ENCODE measurements around the gene AHI1.

AHI1 gene

GRCh38 chr6:135534773-135535380 lies 37.3 kb upstream of the AHI1 start:
- no peak overlapping the region for H3K4me3 ChIP-seq (ENCODE audit: control insufficient read depth, low read depth, low read length)
- no peak for TF ChIP-seq CTCF (conservative IDR thresholded peaks at IDR 0.05; ENCODE audit: control insufficient read depth, insufficient read depth, low read depth, low read length)
- DNase-seq (ENCODE audit: low read depth): peak; percentile 54

- no peak for DNase-seq (ENCODE audit: low read depth)
These were observed 35.0 kb upstream of the AHI1 start for GRCh38 chr6:135532559-135532958.

GRCh38 chr6:135531954-135532490 lies 34.5 kb upstream of the AHI1 start:
- no peak for TF ChIP-seq CTCF (conservative IDR thresholded peaks at IDR 0.05; ENCODE audit: control insufficient read depth, insufficient read depth, low read depth, low read length)
- H3K4me3 ChIP-seq (ENCODE audit: control insufficient read depth, low read depth, low read length): no peak overlapping the region
- no peak for DNase-seq (ENCODE audit: low read depth)

More at GRCh38 chr6:135532559-135532958, 35.0 kb upstream of the AHI1 start:
- H3K4me3 ChIP-seq (ENCODE audit: control insufficient read depth, low read depth, low read length): no peak overlapping the region
- TF ChIP-seq CTCF (conservative IDR thresholded peaks at IDR 0.05; ENCODE audit: control insufficient read depth, insufficient read depth, low read depth, low read length): no peak

- H3K4me3 ChIP-seq (ENCODE audit: control insufficient read depth, low read depth, low read length): no peak overlapping the region
- no peak for TF ChIP-seq CTCF (conservative IDR thresholded peaks at IDR 0.05; ENCODE audit: control insufficient read depth, insufficient read depth, low read depth, low read length)
- DNase-seq (ENCODE audit: low read depth): no peak
These were observed 32.6 kb upstream of the AHI1 start for GRCh38 chr6:135530113-135530512.

GRCh38 chr6:135527960-135528249 lies 30.4 kb upstream of the AHI1 start:
- DNase-seq (ENCODE audit: low read depth): no peak
- no peak for TF ChIP-seq CTCF (conservative IDR thresholded peaks at IDR 0.05; ENCODE audit: control insufficient read depth, insufficient read depth, low read depth, low read length)
- no peak overlapping the region for H3K4me3 ChIP-seq (ENCODE audit: control insufficient read depth, low read depth, low read length)

GRCh38 chr6:135527116-135527959 lies 29.8 kb upstream of the AHI1 start:
- no peak overlapping the region for H3K4me3 ChIP-seq (ENCODE audit: control insufficient read depth, low read depth, low read length)
- DNase-seq (ENCODE audit: low read depth): no peak
- TF ChIP-seq CTCF (conservative IDR thresholded peaks at IDR 0.05; ENCODE audit: control insufficient read depth, insufficient read depth, low read depth, low read length): no peak
